ENCODE results near the gene HMCN2. TPM values are rescaled to one million over a fixed set of nuclear protein-coding genes. Genes with fewer than 3 reads are reported as not detected.
"Not testable (repeated sequence)": the region's sequence is repeated elsewhere in the genome, so short reads cannot be mapped to it uniquely, and the experiment has no call there.

The HMCN2 gene
- total and polyA plus RNA-seq, 2 donors from 2014 or later, result 0.99 to 8.6 TPM

DNA sequence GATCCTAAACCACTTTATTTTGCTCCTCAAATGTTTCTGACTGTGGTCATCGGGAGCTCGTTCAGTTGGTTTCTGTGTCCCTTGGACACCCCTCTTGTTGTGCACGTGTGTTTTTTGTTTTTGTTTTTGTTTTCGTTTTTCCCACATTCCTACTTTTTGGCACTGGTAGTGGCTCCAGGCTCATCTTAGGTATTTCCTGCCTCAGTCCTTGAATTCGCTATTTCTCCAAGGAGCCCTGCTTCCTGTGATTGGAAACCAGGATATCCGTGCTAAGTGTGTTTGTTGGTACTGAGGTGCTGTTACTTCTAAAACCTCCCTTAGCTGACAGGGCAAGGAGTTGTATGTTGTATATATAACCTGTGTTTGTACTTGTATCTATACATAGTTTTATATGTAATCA, 5.9 kb downstream of the HMCN2 start:
- intact Hi-C loops (cut with DNase I), result no loop called here

DNA sequence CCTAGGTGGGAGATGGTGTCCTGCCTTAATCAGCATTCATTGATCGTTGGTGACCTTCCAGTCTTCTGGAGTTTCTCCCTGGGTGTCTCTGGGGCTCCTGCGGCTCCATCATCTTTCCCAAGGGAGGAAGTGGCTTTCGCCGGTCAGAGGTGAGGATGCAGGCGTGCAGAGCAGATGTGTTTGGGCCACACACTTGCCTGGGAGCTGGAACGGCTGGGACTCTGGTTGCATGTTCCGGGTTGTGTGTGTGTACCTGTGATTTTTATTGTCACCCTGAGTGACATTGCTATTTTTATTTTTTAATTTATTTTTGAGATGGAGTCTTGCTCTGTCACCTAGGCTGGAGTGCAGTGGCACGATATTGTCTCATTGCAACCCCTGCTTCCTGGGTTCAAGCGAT, 9.6 kb downstream of the HMCN2 start:
- intact Hi-C loops (cut with DNase I), result no loop called here
- no peak for TF ChIP-seq CTCF (IDR thresholded peaks at IDR 0.05; ENCODE audit: borderline replicate concordance, extremely low read depth, insufficient read depth)
- H3K9me3 ChIP-seq (ENCODE audit: control insufficient read depth in 2 of 3, insufficient read depth in 1 of 3, low read length in 3 of 3), result no peaks in the 10 kb centered on the region
- DNase-seq (no peak), FAIRE-seq (no peak)
- no peak overlapping the region for H3K4me3 ChIP-seq (ENCODE audit: low read length in 3 of 3)
- no peak overlapping the region for H3K9ac ChIP-seq (ENCODE audit: low read length in 3 of 3)
- no peaks in the 10 kb centered on the region for H3K36me3 ChIP-seq (ENCODE audit: control insufficient read depth in 2 of 3, insufficient read depth in 3 of 3, low read length in 3 of 3)
- no peaks in the 10 kb centered on the region for H3K4me1 ChIP-seq (ENCODE audit: control insufficient read depth in 2 of 3, insufficient read depth in 2 of 3, low read depth in 1 of 3, low read length in 3 of 3)
- H3K27ac ChIP-seq (ENCODE audit: low read depth in 2 of 2, low read length in 2 of 2), result no peak overlapping the region
- peaks cover 2% of the 10 kb centered on the region for H3K27me3 ChIP-seq (ENCODE audit: control insufficient read depth, insufficient read depth, low read length)

More for the DNA sequence above, 5.9 kb downstream of the HMCN2 start:
- H3K9me3 ChIP-seq (ENCODE audit: control insufficient read depth in 2 of 3, insufficient read depth in 1 of 3, low read length in 3 of 3), result no peaks in the 10 kb centered on the region
- H3K36me3 ChIP-seq (ENCODE audit: control insufficient read depth in 2 of 3, insufficient read depth in 3 of 3, low read length in 3 of 3), result no peaks in the 10 kb centered on the region
- DNase-seq (no peak), FAIRE-seq (no peak)
- TF ChIP-seq CTCF (IDR thresholded peaks at IDR 0.05; ENCODE audit: borderline replicate concordance, extremely low read depth, insufficient read depth), result no peak
- H3K9ac ChIP-seq (ENCODE audit: low read length in 3 of 3), result no peak overlapping the region
- H3K27ac ChIP-seq (ENCODE audit: low read depth in 2 of 2, low read length in 2 of 2), result peak overlapping the region in 1 of 2 donors; percentile 36
- peaks cover 5% of the 10 kb centered on the region for H3K27me3 ChIP-seq (ENCODE audit: control insufficient read depth, insufficient read depth, low read length)
- no peak overlapping the region for H3K4me3 ChIP-seq (ENCODE audit: low read length in 3 of 3)
- peaks cover 0 to 2% (median 0%) of the 10 kb centered on the region in 3 donors for H3K4me1 ChIP-seq (ENCODE audit: control insufficient read depth in 2 of 3, insufficient read depth in 2 of 3, low read depth in 1 of 3, low read length in 3 of 3)

DNA sequence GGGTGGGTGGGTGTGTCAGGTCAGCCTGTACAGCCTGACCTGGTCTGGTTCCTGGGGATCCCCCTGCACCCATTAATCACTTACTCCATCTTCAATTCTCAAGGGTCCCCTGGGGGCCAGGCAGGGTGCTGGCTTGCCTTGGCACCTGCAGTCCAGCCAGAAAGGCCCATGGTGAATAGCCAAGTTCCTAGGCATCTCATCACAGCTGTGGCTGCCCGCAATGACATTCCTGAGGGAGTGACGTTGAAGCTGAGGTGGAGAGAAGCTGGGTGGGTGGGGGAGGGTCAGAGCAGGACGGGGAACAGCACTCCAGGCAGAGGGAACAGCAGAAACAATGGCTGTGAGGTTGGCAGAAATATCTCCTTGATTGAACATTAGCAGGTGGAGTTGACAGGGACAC, 10.6 kb downstream of the HMCN2 start:
- peak in 1 of 5 donors; percentile 26 for DNase-seq
- H3K4me1 ChIP-seq (ENCODE audit: control insufficient read depth in 2 of 3, insufficient read depth in 2 of 3, low read depth in 1 of 3, low read length in 3 of 3), result no peaks in the 10 kb centered on the region
- FAIRE-seq, result no peak
- H3K27me3 ChIP-seq (ENCODE audit: control insufficient read depth, insufficient read depth, low read length), result peaks cover 2% of the 10 kb centered on the region
- TF ChIP-seq CTCF (IDR thresholded peaks at IDR 0.05; ENCODE audit: borderline replicate concordance, extremely low read depth, insufficient read depth), result no peak
- no peaks in the 10 kb centered on the region for H3K9me3 ChIP-seq (ENCODE audit: control insufficient read depth in 2 of 3, insufficient read depth in 1 of 3, low read length in 3 of 3)
- intact Hi-C loops (cut with DNase I), result no loop called here
- no peak overlapping the region for H3K27ac ChIP-seq (ENCODE audit: low read depth in 2 of 2, low read length in 2 of 2)
- H3K4me3 ChIP-seq (ENCODE audit: low read length in 3 of 3), result no peak overlapping the region
- no peaks in the 10 kb centered on the region for H3K36me3 ChIP-seq (ENCODE audit: control insufficient read depth in 2 of 3, insufficient read depth in 3 of 3, low read length in 3 of 3)
- H3K9ac ChIP-seq (ENCODE audit: low read length in 3 of 3), result no peak overlapping the region

DNA sequence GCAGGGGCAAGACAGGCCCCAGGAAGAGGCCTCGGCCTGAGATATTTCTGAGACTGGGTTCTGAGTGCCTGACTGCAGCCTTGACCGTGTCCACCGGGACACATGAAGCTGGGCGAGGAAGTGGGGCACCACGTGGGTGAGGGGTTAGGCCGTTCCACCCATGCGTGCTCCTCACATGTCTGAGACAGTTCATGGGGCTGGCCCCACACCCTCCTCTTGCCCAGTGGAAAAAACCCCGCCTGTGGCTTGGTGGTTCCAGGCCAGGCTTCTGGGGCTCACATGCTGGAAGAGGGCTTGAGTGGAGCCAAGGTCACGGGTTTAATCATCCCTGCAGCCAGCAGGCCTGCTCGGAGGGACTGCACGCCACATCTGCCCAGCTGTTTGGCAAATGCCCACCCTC, 11.4 kb downstream of the HMCN2 start:
- H3K4me1 ChIP-seq (ENCODE audit: control insufficient read depth in 2 of 3, insufficient read depth in 2 of 3, low read depth in 1 of 3, low read length in 3 of 3), result no peaks in the 10 kb centered on the region
- FAIRE-seq (no peak), DNase-seq (peak in 1 of 5 donors; percentile 49)
- no peak overlapping the region for H3K27ac ChIP-seq (ENCODE audit: low read depth in 2 of 2, low read length in 2 of 2)
- no peaks in the 10 kb centered on the region for H3K36me3 ChIP-seq (ENCODE audit: control insufficient read depth in 2 of 3, insufficient read depth in 3 of 3, low read length in 3 of 3)
- intact Hi-C loops (cut with DNase I), result no loop called here
- H3K27me3 ChIP-seq (ENCODE audit: control insufficient read depth, insufficient read depth, low read length), result no peaks in the 10 kb centered on the region
- no peaks in the 10 kb centered on the region for H3K9me3 ChIP-seq (ENCODE audit: control insufficient read depth in 2 of 3, insufficient read depth in 1 of 3, low read length in 3 of 3)
- no peak overlapping the region for H3K9ac ChIP-seq (ENCODE audit: low read length in 3 of 3)
- no peak for TF ChIP-seq CTCF (IDR thresholded peaks at IDR 0.05; ENCODE audit: borderline replicate concordance, extremely low read depth, insufficient read depth)
- no peak overlapping the region for H3K4me3 ChIP-seq (ENCODE audit: low read length in 3 of 3)

DNA sequence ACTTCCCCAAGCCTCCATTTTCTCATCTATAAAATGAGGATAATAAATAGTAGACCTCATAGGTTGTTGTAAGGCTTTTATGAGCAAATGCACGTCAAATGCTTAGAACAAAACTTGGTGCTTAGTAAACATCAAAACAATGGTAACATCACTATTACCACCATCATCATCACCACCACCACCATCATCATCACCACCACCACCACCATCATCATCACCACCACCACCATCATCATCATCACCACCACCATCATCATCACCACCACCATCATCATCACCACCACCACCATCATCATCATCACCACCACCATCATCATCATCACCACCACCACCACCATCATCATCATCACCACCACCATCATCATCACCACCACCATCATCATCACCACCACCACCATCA, 12.0 kb downstream of the HMCN2 start:
- intact Hi-C loops (cut with DNase I); FAIRE-seq: not testable (repeated sequence)

More for the DNA sequence above, 12.0 kb downstream of the HMCN2 start:
- not testable (repeated sequence) for H3K9ac ChIP-seq (ENCODE audit: low read length in 3 of 3); H3K4me3 ChIP-seq (ENCODE audit: low read length in 3 of 3); H3K9me3 ChIP-seq (ENCODE audit: control insufficient read depth in 2 of 3, insufficient read depth in 1 of 3, low read length in 3 of 3); H3K4me1 ChIP-seq (ENCODE audit: control insufficient read depth in 2 of 3, insufficient read depth in 2 of 3, low read depth in 1 of 3, low read length in 3 of 3); H3K27me3 ChIP-seq (ENCODE audit: control insufficient read depth, insufficient read depth, low read length); H3K36me3 ChIP-seq (ENCODE audit: control insufficient read depth in 2 of 3, insufficient read depth in 3 of 3, low read length in 3 of 3); DNase-seq; H3K27ac ChIP-seq (ENCODE audit: low read depth in 2 of 2, low read length in 2 of 2)
